ENCODE measurements around the gene HSPA1A. TPM values are rescaled to one million over a fixed set of nuclear protein-coding genes. Genes with fewer than 3 reads are reported as not detected.

Gene HSPA1A
- total and polyA plus RNA-seq, 9 donors, result 44.6 to 340 (median 140) TPM

- WGBS, 3 donors, result 8 to 12% (median 9%) methylated on average over 15 of the region's 15 CpGs
- peaks cover 11% of the 10 kb centered on the region for H3K4me1 ChIP-seq (ENCODE audit: insufficient read depth)
- no peak within 1 kb of the TSS for H3K4me3 ChIP-seq
- no peaks in the 10 kb centered on the region for H3K9me3 ChIP-seq
- no peaks in the 10 kb centered on the region for H3K27me3 ChIP-seq
- TF ChIP-seq POLR2A (IDR thresholded peaks at IDR 0.05) (no peak), EP300 (IDR thresholded peaks at IDR 0.05) (no peak)
- TF ChIP-seq, protein P1, sequence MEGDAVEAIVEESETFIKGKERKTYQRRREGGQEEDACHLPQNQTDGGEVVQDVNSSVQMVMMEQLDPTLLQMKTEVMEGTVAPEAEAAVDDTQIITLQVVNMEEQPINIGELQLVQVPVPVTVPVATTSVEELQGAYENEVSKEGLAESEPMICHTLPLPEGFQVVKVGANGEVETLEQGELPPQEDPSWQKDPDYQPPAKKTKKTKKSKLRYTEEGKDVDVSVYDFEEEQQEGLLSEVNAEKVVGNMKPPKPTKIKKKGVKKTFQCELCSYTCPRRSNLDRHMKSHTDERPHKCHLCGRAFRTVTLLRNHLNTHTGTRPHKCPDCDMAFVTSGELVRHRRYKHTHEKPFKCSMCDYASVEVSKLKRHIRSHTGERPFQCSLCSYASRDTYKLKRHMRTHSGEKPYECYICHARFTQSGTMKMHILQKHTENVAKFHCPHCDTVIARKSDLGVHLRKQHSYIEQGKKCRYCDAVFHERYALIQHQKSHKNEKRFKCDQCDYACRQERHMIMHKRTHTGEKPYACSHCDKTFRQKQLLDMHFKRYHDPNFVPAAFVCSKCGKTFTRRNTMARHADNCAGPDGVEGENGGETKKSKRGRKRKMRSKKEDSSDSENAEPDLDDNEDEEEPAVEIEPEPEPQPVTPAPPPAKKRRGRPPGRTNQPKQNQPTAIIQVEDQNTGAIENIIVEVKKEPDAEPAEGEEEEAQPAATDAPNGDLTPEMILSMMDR (IDR thresholded peaks at IDR 0.05), result no peak
- no peaks in the 10 kb centered on the region for H3K36me3 ChIP-seq
- peak within 1 kb of the TSS; percentile 22 to 33 for H3K27ac ChIP-seq
- peak; percentile 75 to 87 (median 84) for DNase-seq
- intact Hi-C loops (cut with DNase I), result no loop called here
Observed at GRCh38 chr6:31776989-31777666, 38.2 kb upstream of the HSPA1A start, which contains the start of gene VWA7. Gene VWA7 (minus strand): TSS chr6:31777328. CDS start chr6:31776779, 549 bp downstream.

- peak overlapping the region; percentile 22 to 33 for H3K27ac ChIP-seq
- DNase-seq, result no peak
- H3K4me3 ChIP-seq, result no peak overlapping the region
- TF ChIP-seq EP300 (IDR thresholded peaks at IDR 0.05) (no peak), POLR2A (IDR thresholded peaks at IDR 0.05) (no peak)
- TF ChIP-seq, protein P1 (IDR thresholded peaks at IDR 0.05), result no peak
- no peaks in the 10 kb centered on the region for H3K36me3 ChIP-seq
- no peaks in the 10 kb centered on the region for H3K9me3 ChIP-seq
- 92 to 94% (median 93%) methylated on average over 5 of the region's 5 CpGs for WGBS, 3 donors
- H3K4me1 ChIP-seq (ENCODE audit: insufficient read depth), result peaks cover 11% of the 10 kb centered on the region
- intact Hi-C loops (cut with DNase I), result no loop called here
- H3K27me3 ChIP-seq, result no peaks in the 10 kb centered on the region
Observed at GRCh38 chr6:31777667-31778050, 37.7 kb upstream of the HSPA1A start.

DNA sequence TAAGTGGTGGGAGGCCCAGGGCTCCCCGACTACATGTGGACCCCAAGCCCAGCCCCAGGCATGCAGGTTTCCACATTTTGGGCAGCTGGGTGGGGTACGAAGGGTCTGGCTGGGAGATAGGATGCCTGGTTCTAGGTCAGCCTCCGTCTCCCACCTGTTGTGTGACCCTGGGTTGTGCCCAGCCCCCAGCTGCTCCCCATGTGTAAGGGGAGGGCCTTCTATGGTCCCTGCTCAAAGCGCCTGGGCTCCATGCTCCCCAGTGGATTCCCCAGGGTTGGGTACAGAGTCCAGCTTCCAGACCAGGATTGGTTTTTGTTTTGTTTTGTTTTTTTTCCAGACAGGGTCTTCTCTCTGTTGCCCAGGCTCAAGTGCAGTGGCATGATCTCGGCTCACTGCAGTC lies 37.1 kb upstream of the HSPA1A start:
- no peaks in the 10 kb centered on the region for H3K36me3 ChIP-seq
- H3K27ac ChIP-seq, result no peak overlapping the region
- no peak overlapping the region for H3K4me3 ChIP-seq
- peaks cover 11% of the 10 kb centered on the region for H3K4me1 ChIP-seq (ENCODE audit: insufficient read depth)
- H3K9me3 ChIP-seq, result no peaks in the 10 kb centered on the region
- no peak for TF ChIP-seq EP300 (IDR thresholded peaks at IDR 0.05)
- TF ChIP-seq, protein P1 (IDR thresholded peaks at IDR 0.05), result no peak
- TF ChIP-seq POLR2A (IDR thresholded peaks at IDR 0.05), result no peak
- DNase-seq, result no peak
- no peaks in the 10 kb centered on the region for H3K27me3 ChIP-seq
- intact Hi-C loops (cut with DNase I), result no loop called here
- WGBS, 3 donors, result 92 to 100% (median 97%) methylated on average over 5 of the region's 5 CpGs

GRCh38 chr6:31778999-31779885 lies 36.1 kb upstream of the HSPA1A start:
- no peaks in the 10 kb centered on the region for H3K9me3 ChIP-seq
- H3K4me3 ChIP-seq, result no peak overlapping the region
- H3K27me3 ChIP-seq, result no peaks in the 10 kb centered on the region
- DNase-seq, result no peak
- peaks cover 11% of the 10 kb centered on the region for H3K4me1 ChIP-seq (ENCODE audit: insufficient read depth)
- 89 to 94% (median 93%) methylated on average over 43 of the region's 43 CpGs for WGBS, 3 donors
- intact Hi-C loops (cut with DNase I), result no loop called here
- no peak for TF ChIP-seq EP300 (IDR thresholded peaks at IDR 0.05)
- TF ChIP-seq, protein P1 (IDR thresholded peaks at IDR 0.05), result no peak
- TF ChIP-seq POLR2A (IDR thresholded peaks at IDR 0.05), result no peak
- H3K36me3 ChIP-seq, result no peaks in the 10 kb centered on the region
- H3K27ac ChIP-seq, result no peak overlapping the region

Data from ovary (tissue), 9 donors.